Glutamatergic neuron (in vitro differentiated cells): Measurements from ENCODE around the gene MYBPH. TPM values are rescaled to one million over a fixed set of nuclear protein-coding genes. Genes with fewer than 3 reads are reported as not detected.
A peak's percentile ranks its signal among the peaks of the same experiment; 100 is the strongest.

Experiments
- DNase-seq: peaks from one replicate; pipeline ENCODE4 v3.0.0; 2022
- H3K27ac Mint-ChIP-seq: one replicate; pipeline ENCODE4 v1.8.0; 2020; ENCODE audit warnings: mild to moderate bottlenecking, mixed read lengths, inconsistent platforms; ENCODE audit not compliant: unreplicated experiment
- H3K27me3 Mint-ChIP-seq: one replicate; pipeline ENCODE4 v1.8.0; 2020; ENCODE audit warnings: mild to moderate bottlenecking, moderate library complexity, mixed read lengths, inconsistent platforms; ENCODE audit not compliant: unreplicated experiment
- H3K36me3 Mint-ChIP-seq: one replicate; pipeline ENCODE4 v1.8.0; 2020; ENCODE audit warnings: mild to moderate bottlenecking, mixed read lengths, inconsistent platforms; ENCODE audit not compliant: unreplicated experiment
- H3K4me1 Mint-ChIP-seq: one replicate; pipeline ENCODE4 v1.8.0; 2020; ENCODE audit warnings: mild to moderate bottlenecking, low read depth, mixed read lengths, inconsistent platforms; ENCODE audit not compliant: unreplicated experiment
- H3K4me3 Mint-ChIP-seq: one replicate; pipeline ENCODE4 v1.8.0; 2020; ENCODE audit warnings: mild to moderate bottlenecking, mixed read lengths, inconsistent platforms; ENCODE audit not compliant: unreplicated experiment
- H3K9me3 Mint-ChIP-seq: one replicate; pipeline ENCODE4 v1.8.0; 2020; ENCODE audit warnings: mild to moderate bottlenecking, moderate library complexity, mixed read lengths, inconsistent platforms; ENCODE audit not compliant: unreplicated experiment
- long read RNA-seq: library from polyadenylated mRNA; unstranded; transcript quantifications from one replicate; pipeline ENCODE4 v2.0.0, GENCODE V29; 2020; ENCODE audit not compliant: unreplicated experiment
- total RNA-seq: library from RNA; stranded (reverse); fragmentation: NEBNext Ultra II Directional; extraction: Animal tissue kit (Norgen Biotek cat#: 25700); gene quantifications from one replicate; pipeline ENCODE4 v1.2.1, GENCODE V29; 2021; ENCODE audit not compliant: unreplicated experiment
- TF ChIP-seq, protein P1 (sequence below): fragments of 200-600 bp; sonication (generic); IDR thresholded peaks from one replicate; pipeline ENCODE4 v1.5.0; 2021; ENCODE audit not compliant: partially characterized antibody, unreplicated experiment

MYBPH gene, protein sequence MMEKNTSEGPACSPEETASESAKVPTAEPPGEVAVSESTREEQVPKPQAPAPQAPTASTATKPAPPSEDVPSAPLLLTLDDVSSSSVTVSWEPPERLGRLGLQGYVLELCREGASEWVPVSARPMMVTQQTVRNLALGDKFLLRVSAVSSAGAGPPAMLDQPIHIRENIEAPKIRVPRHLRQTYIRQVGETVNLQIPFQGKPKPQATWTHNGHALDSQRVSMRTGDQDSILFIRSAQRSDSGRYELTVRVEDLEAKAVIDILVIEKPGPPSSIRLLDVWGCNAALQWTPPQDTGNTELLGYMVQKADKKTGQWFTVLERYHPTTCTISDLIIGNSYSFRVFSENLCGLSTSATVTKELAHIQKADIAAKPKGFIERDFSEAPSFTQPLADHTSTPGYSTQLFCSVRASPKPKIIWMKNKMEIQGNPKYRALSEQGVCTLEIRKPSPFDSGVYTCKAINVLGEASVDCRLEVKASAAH
- not detected for total RNA-seq
- long read RNA-seq: 0 reads

DNA sequence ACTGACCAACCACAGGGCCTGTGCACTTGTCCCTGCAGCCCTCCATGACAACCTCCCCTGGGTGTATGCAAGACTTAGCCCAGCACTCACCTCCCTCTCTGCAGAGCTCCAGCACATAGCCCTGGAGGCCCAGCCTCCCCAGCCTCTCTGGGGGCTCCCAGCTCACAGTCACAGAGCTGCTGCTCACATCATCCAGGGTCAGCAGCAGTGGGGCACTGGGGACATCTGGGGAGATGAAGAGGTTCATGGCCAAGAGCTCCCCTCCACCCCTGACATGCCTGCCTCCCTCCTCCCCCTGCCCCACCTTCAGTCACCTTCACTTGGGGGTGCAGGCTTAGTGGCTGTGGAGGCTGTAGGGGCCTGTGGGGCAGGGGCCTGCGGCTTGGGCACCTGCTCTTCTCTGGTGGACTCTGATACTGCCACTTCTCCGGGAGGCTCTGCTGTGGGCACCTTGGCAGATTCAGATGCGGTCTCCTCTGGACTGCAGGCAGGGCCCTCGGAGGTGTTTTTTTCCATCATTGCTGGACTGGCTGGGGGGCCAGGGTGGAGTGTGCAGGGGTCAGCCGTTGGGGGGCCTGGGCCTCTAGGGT is at the start of gene MYBPH:
Gene MYBPH (minus strand): TSS at position 590 of the 590 bp plus-strand sequence. CDS start 71 bp downstream, at position 519.
- H3K36me3 Mint-ChIP-seq: no peaks in the 10 kb centered on the region
- DNase-seq: no peak
- peaks cover 10% of the 10 kb centered on the region for H3K27me3 Mint-ChIP-seq
- peaks cover 10% of the 10 kb centered on the region for H3K9me3 Mint-ChIP-seq
- H3K4me1 Mint-ChIP-seq: peaks cover 19% of the 10 kb centered on the region
- no peak within 1 kb of the TSS for H3K4me3 Mint-ChIP-seq
- peak within 1 kb of the TSS; percentile 8 for H3K27ac Mint-ChIP-seq
- TF ChIP-seq, protein P1, sequence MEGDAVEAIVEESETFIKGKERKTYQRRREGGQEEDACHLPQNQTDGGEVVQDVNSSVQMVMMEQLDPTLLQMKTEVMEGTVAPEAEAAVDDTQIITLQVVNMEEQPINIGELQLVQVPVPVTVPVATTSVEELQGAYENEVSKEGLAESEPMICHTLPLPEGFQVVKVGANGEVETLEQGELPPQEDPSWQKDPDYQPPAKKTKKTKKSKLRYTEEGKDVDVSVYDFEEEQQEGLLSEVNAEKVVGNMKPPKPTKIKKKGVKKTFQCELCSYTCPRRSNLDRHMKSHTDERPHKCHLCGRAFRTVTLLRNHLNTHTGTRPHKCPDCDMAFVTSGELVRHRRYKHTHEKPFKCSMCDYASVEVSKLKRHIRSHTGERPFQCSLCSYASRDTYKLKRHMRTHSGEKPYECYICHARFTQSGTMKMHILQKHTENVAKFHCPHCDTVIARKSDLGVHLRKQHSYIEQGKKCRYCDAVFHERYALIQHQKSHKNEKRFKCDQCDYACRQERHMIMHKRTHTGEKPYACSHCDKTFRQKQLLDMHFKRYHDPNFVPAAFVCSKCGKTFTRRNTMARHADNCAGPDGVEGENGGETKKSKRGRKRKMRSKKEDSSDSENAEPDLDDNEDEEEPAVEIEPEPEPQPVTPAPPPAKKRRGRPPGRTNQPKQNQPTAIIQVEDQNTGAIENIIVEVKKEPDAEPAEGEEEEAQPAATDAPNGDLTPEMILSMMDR: no peak

DNA sequence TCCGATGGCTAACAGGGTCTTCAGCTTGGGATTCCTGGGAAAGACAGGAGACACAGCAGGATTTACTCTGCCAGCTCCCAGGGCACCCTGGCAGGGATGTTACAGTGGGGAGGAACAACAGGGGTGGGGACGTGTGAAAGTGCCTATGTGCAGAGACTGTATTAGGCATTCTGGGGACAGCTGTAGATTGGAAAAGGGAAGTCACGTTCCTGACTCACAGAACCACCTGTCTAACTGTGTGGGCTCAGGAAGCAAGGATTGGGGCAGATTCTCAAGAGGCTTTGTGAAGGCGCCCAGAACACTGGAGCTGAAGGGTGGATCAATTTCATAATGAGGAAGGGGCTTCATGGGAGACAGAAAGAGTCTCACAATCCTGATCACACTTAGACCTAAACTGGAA is 49.4 kb upstream of the MYBPH start:
- Mint-ChIP-seq H3K4me1 (peaks cover 7% of the 10 kb centered on the region), H3K4me3 (no peak overlapping the region), H3K27ac (no peak overlapping the region), H3K36me3 (peaks cover 7% of the 10 kb centered on the region), H3K27me3 (peaks cover 13% of the 10 kb centered on the region), H3K9me3 (peaks cover 2% of the 10 kb centered on the region)
- DNase-seq: no peak
- TF ChIP-seq, protein P1: no peak

DNA sequence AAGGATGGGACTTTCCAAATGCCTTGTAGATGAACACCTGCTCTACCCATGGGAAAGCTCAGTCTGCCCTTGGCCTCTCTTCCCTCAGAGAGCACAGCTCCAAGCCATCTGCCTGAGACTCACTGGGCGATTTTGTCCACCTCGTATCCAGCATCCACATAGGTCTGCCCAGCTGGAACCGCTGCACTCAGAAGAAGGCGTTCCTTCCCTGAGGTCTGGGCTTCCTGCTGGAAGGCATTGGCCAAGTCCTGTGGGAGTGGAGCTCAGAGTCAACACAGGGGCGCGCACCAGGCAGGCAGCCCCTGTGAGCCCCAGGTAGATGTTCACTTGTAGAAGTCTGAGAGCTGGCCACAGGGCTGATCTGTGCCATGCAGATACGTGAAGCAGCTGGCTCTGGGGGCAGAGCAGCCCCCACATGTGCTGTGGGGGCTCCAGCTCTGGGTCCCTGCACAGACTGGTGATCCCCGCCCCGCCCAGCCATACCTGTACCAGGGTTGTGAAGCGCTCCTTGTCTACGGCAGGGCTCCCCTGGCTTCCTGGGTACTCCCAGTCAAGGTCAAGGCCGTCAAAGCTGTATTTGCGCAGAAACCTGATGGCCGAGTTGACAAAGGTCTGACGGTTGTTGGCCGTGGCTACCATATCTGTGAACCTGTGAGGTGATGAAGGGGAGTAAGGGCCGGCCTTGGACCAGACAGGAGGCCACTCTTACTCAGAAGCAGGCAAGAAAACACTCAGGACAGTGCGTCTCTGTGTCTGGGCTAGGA is 47.6 kb upstream of the MYBPH start:
- no peak for DNase-seq
- Mint-ChIP-seq H3K4me1 (peaks cover 5% of the 10 kb centered on the region), H3K4me3 (no peak overlapping the region), H3K9me3 (no peaks in the 10 kb centered on the region), H3K27me3 (peaks cover 12% of the 10 kb centered on the region), H3K27ac (no peak overlapping the region), H3K36me3 (peaks cover 7% of the 10 kb centered on the region)
- TF ChIP-seq, protein P1: no peak

DNA sequence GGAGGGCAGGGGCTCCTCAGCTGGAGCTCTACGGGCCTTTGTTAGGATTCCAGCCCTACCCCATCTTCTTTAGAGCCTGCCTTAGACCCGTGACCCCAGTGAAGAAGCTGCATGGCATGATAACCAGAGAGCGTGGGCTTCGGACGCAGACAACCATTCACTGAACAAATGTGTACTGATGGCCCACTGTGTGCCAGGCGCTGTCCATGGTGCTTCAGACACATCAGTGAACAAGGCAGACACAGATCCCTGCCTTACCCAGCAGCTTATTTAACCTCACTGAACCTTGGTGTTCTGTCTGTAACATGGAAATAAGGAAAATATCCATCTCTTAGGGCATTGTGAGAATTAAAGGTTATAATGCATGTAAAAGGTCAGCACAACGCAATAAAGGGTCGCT is 44.3 kb upstream of the MYBPH start:
- TF ChIP-seq, protein P1: no peak
- H3K9me3 Mint-ChIP-seq: peaks cover 2% of the 10 kb centered on the region
- H3K4me1 Mint-ChIP-seq: peaks cover 17% of the 10 kb centered on the region
- no peak overlapping the region for H3K27ac Mint-ChIP-seq
- peaks cover 4% of the 10 kb centered on the region for H3K27me3 Mint-ChIP-seq
- no peaks in the 10 kb centered on the region for H3K36me3 Mint-ChIP-seq
- H3K4me3 Mint-ChIP-seq: no peak overlapping the region
- DNase-seq: no peak
